ENCODE data around the gene VWCE.

VWCE gene

GRCh38 chr11:61333550-61334433, 38.7 kb upstream of the VWCE start:
- no peak for DNase-seq (ENCODE audit: low read depth)
- peak overlapping the region; percentile 98 for H3K4me3 ChIP-seq (ENCODE audit: low read depth, low read length)
- TF ChIP-seq, protein P1, sequence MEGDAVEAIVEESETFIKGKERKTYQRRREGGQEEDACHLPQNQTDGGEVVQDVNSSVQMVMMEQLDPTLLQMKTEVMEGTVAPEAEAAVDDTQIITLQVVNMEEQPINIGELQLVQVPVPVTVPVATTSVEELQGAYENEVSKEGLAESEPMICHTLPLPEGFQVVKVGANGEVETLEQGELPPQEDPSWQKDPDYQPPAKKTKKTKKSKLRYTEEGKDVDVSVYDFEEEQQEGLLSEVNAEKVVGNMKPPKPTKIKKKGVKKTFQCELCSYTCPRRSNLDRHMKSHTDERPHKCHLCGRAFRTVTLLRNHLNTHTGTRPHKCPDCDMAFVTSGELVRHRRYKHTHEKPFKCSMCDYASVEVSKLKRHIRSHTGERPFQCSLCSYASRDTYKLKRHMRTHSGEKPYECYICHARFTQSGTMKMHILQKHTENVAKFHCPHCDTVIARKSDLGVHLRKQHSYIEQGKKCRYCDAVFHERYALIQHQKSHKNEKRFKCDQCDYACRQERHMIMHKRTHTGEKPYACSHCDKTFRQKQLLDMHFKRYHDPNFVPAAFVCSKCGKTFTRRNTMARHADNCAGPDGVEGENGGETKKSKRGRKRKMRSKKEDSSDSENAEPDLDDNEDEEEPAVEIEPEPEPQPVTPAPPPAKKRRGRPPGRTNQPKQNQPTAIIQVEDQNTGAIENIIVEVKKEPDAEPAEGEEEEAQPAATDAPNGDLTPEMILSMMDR (conservative IDR thresholded peaks at IDR 0.05; ENCODE audit: low read depth, low read length), result no peak

DNA sequence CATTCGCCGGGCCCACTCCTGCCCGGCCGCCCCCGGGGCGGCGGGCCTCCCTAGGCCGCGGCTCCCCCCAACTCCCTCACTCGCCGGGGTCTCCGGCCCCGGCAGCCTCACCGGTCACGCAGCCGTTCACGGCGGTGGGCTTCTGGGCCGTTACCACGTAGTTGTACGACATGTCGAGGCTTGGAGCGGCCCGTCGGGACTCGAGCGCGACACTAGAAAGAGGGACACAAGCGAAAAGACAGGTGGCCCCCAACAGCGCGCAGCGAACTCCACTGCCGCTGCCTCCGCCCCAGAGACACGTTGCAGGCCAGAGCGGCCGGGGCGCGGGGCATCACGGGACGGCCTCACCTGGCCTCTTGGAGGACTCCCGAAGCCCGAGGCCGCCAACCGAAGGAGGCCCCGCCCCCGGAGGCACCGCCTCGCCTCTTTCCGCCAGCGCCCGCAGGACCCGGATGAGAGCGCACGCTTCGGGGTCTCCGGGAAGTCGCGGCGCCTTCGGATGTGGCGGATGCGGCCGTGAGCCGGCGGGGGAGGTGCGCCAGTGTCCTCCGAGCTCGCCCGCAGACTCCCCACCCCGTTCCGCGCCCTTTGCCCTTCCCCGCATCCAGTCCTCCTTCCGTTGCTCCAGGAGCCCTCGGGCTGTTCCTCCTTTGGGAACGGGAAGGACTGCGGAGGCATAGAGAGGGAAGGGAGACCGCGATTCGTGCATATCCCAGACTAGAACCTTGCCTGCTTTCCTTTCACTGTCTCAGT, 37.9 kb upstream of the VWCE start, which contains the start of the genes DDB1 and TKFC:
Gene DDB1, minus strand, starts transcription at position 309 of the 753 bp plus-strand sequence. Its CDS starts 137 bp downstream, at position 172.
Gene TKFC, plus strand, starts transcription at position 432 of the 753 bp plus-strand sequence. CDS start 1,501 bp downstream, outside the sequence.
- H3K4me3 ChIP-seq (ENCODE audit: low read depth, low read length), result peak within 1 kb of the TSS; percentile 98
- TF ChIP-seq, protein P1 (conservative IDR thresholded peaks at IDR 0.05; ENCODE audit: low read depth, low read length), result no peak
- peak; percentile 93 for DNase-seq (ENCODE audit: low read depth)

GRCh38 chr11:61332281-61332796, 37.2 kb upstream of the VWCE start:
- TF ChIP-seq, protein P1 (conservative IDR thresholded peaks at IDR 0.05; ENCODE audit: low read depth, low read length), result no peak
- DNase-seq (ENCODE audit: low read depth), result peak; percentile 43
- H3K4me3 ChIP-seq (ENCODE audit: low read depth, low read length), result peak overlapping the region; percentile 98

DNA sequence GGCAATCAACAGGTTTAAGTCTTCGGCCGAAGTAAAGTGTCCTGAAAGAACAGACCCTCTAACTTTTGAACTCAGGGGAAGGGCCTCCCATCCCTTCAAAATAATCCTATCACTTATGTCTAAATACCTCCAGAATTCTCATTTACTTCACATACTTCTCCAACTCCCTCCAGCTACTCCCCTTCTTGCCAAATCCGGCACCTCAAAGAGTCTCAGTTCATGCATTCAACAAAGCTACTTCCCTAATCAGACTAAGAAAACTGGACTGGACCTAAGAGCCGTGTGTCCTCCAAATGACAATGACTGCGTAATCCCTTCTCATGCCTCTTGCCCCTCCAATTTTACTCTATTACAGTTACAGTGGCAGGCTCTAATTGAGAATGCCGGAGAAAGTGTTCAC, 36.5 kb upstream of the VWCE start:
- no peak for DNase-seq (ENCODE audit: low read depth)
- TF ChIP-seq, protein P1 (conservative IDR thresholded peaks at IDR 0.05; ENCODE audit: low read depth, low read length), result no peak
- peak overlapping the region; percentile 98 for H3K4me3 ChIP-seq (ENCODE audit: low read depth, low read length)

GRCh38 chr11:61329871-61330270, 34.8 kb upstream of the VWCE start:
- no peak for DNase-seq (ENCODE audit: low read depth)
- TF ChIP-seq, protein P1 (conservative IDR thresholded peaks at IDR 0.05; ENCODE audit: low read depth, low read length), result no peak
- no peak overlapping the region for H3K4me3 ChIP-seq (ENCODE audit: low read depth, low read length)

- H3K4me3 ChIP-seq (ENCODE audit: low read depth, low read length), result no peak overlapping the region
- TF ChIP-seq, protein P1 (conservative IDR thresholded peaks at IDR 0.05; ENCODE audit: low read depth, low read length), result no peak
- DNase-seq (ENCODE audit: low read depth), result no peak
Observed at GRCh38 chr11:61328351-61328750, 33.2 kb upstream of the VWCE start.
